Body of pancreas (tissue), 4 donors: Measurements from ENCODE around the gene CORO1C.

Experiments
- POLR2A ChIP-seq, 3 donors: fragments of 450-650 bp; IDR thresholded peaks; one replicate each; pipeline ENCODE4 v1.6.1; 2016; ENCODE audit warnings: antibody characterized with exemption in 3 of 3, mild to moderate bottlenecking in 2 of 3
- TF ChIP-seq, protein P1 (sequence below), 7 experiments: fragments of 450-650 bp in 4 of 7; fragments of 200-600 bp in 3 of 7; sonication (generic) in 3 of 7; IDR thresholded peaks; one replicate each; pipeline ENCODE4 v1.5.1; 2016 to 2019; ENCODE audit warnings: antibody characterized with exemption in 7 of 7

DNA sequence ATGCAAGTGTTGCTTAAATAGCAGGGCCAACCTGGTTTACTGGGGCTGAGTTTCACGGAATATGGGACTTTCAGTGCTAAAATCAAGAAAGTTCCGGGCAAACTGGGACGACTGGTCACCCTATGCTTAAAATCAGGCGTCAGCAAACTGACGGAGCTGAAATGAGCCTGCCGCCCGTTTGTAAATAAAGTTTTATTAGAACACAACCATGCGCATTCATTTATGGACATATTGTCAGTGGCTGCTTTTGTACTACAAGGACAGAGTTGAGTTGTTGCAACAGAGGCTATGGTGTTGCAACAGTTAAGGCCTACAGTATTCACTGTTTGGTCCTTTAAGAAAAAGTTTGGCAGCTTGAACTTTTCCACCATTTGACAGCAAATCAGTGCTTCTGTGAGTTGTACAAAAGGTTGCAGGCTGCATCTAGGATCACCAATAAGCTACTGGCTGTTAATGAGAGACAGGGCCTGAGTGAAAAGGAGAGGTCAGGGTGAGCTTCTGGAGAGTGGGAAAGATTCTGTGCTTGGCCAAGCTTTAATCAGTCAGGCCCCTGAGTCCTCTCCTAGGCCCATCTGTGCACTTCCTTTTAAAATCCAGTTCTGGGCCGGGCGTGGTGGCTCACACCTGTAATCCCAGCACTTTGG is 111.0 kb downstream of the CORO1C start:
- TF ChIP-seq, protein P1, sequence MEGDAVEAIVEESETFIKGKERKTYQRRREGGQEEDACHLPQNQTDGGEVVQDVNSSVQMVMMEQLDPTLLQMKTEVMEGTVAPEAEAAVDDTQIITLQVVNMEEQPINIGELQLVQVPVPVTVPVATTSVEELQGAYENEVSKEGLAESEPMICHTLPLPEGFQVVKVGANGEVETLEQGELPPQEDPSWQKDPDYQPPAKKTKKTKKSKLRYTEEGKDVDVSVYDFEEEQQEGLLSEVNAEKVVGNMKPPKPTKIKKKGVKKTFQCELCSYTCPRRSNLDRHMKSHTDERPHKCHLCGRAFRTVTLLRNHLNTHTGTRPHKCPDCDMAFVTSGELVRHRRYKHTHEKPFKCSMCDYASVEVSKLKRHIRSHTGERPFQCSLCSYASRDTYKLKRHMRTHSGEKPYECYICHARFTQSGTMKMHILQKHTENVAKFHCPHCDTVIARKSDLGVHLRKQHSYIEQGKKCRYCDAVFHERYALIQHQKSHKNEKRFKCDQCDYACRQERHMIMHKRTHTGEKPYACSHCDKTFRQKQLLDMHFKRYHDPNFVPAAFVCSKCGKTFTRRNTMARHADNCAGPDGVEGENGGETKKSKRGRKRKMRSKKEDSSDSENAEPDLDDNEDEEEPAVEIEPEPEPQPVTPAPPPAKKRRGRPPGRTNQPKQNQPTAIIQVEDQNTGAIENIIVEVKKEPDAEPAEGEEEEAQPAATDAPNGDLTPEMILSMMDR (IDR thresholded peaks at IDR 0.05), result no peak
- no peak for TF ChIP-seq POLR2A (IDR thresholded peaks at IDR 0.05)
